K562 (cell line): ENCODE measurements around the gene SYNGR1. TPM values are rescaled to one million over a fixed set of nuclear protein-coding genes. Genes with fewer than 3 reads are reported as not detected.

Source experiments
- ATAC-seq: fragments of 200-7000 bp; cut with Tn5 transposase; 3 replicates; pipeline ENCODE4 v1.9.1; 2020; ENCODE audit warnings: moderate library complexity
- BruUV-seq: library from RNA; stranded (reverse); fragments of 400-500 nt; replicated peaks from 2 replicates; lab custom pipeline; 2021; lab: Mats Ljungman, UMichigan
- CTCF ChIA-PET: fragments of 300-600 bp; formaldehyde crosslinking; extraction: SDS; loops from one replicate; lab custom pipeline; 2021; ENCODE audit warnings: low intra/inter-chr PET ratio; lab: Yijun Ruan, JAX
- POLR2A ChIA-PET: fragments of 300-600, 350-650 bp; sonication (Branson Sonifier 250); formaldehyde crosslinking; extraction: SDS; loops from one replicate; lab custom pipeline; 2021; ENCODE audit warnings: antibody characterized with exemption, inconsistent platforms; lab: Yijun Ruan, JAX
- DNase-seq, 4 experiments: peaks; one replicate each; pipeline versions ENCODE4 v3.0.0 to v3.0.0-alpha.2; 2011 to 2018; ENCODE audit warnings: low spot score in 3 of 4, mixed read lengths in 3 of 4; ENCODE audit errors: extremely low read depth in 1 of 4
- FAIRE-seq: peaks from 2 replicates; lab custom pipeline; 2011; peaks lifted over from hg19 to GRCh38; lab: Jason Lieb, UNC
- H2AFZ ChIP-seq: 2 replicates; pipeline ENCODE4 v1.6.0; 2011; ENCODE audit warnings: low read depth, low read length, control low read depth, inconsistent platforms
- H3K27ac ChIP-seq: fragments of 200-600 bp; 3 replicates; pipeline ENCODE4 v1.8.0; 2011; ENCODE audit warnings: low read depth, mild to moderate bottlenecking, control low read depth, inconsistent platforms, low read length, moderate library complexity, mixed read lengths; ENCODE audit errors: extremely low read depth
- H3K27me3 ChIP-seq, 2 experiments: fragments of 300-600 bp in 1 of 2; 2 replicates in 1 of 2; 3 replicates in 1 of 2; pipeline versions ENCODE4 v1.6.0 to v1.8.0; 2011; ENCODE audit warnings: inconsistent platforms in 2 of 2, low read length in 2 of 2, mild to moderate bottlenecking in 1 of 2, mixed read lengths in 1 of 2, moderate library complexity in 1 of 2; ENCODE audit not compliant: control insufficient read depth in 2 of 2, insufficient read depth in 2 of 2
- H3K36me3 ChIP-seq: fragments of 300-600 bp; 3 replicates; pipeline ENCODE4 v1.8.0; 2011; ENCODE audit warnings: mild to moderate bottlenecking, low read length, inconsistent platforms; ENCODE audit not compliant: control insufficient read depth, insufficient read depth
- H3K4me1 ChIP-seq, 2 experiments: fragments of 200-600 bp in 1 of 2; replicated peaks in 1 of 2; 2 replicates in 1 of 2; 3 replicates in 1 of 2; pipeline versions ENCODE4 v1.5.1 to v1.8.0; 2011; ENCODE audit warnings: inconsistent platforms in 2 of 2, low read length in 2 of 2, mild to moderate bottlenecking in 1 of 2, mixed read lengths in 1 of 2, moderate library complexity in 1 of 2; ENCODE audit not compliant: control insufficient read depth in 2 of 2, insufficient read depth in 2 of 2
- H3K4me2 ChIP-seq: 2 replicates; pipeline ENCODE4 v1.6.1; 2011; ENCODE audit warnings: low read length, control low read depth, inconsistent platforms, mixed read lengths; ENCODE audit not compliant: insufficient read depth
- H3K4me3 ChIP-seq: fragments of 200-600 bp; sonication (generic), shearing (Covaris generic); 2 replicates; pipeline ENCODE4 v1.5.1; 2016; ENCODE audit warnings: control low read depth, inconsistent platforms
- H3K79me2 ChIP-seq: fragments of 200-600 bp; 3 replicates; pipeline ENCODE4 v1.8.0; 2011; ENCODE audit warnings: low read length, inconsistent platforms; ENCODE audit not compliant: control insufficient read depth, insufficient read depth
- H3K9ac ChIP-seq, 2 experiments: 2 replicates each; pipeline versions ENCODE4 v1.6.0 to v1.6.1; 2011; ENCODE audit warnings: low read depth in 2 of 2, low read length in 2 of 2, control low read depth in 1 of 2, inconsistent platforms in 1 of 2, mild to moderate bottlenecking in 1 of 2, mixed read lengths in 1 of 2; ENCODE audit not compliant: insufficient read depth in 1 of 2
- H3K9me1 ChIP-seq: one replicate; pipeline ENCODE4 v1.6.0; 2011; ENCODE audit warnings: inconsistent platforms, mild to moderate bottlenecking, low read length, moderate library complexity; ENCODE audit not compliant: control insufficient read depth, insufficient read depth
- H3K9me3 ChIP-seq: replicated peaks from 2 replicates; pipeline ENCODE4 v1.5.1; 2011; ENCODE audit warnings: low read depth, low read length, inconsistent platforms; ENCODE audit not compliant: control insufficient read depth, insufficient read depth
- H4K20me1 ChIP-seq: replicated peaks from 2 replicates; pipeline ENCODE4 v1.6.1; 2011; ENCODE audit warnings: low read length, inconsistent platforms, mixed read lengths; ENCODE audit not compliant: control insufficient read depth, insufficient read depth
- CTCF ChIP-seq, 3 experiments: IDR thresholded peaks in 2 of 3; conservative IDR thresholded peaks in 1 of 3; 2 replicates each; pipeline ENCODE4 v1.5.1; 2011 to 2012; ENCODE audit warnings: low read length in 3 of 3, mild to moderate bottlenecking in 3 of 3, control low read depth in 2 of 3, improper control_type of control experiment in 1 of 3, inconsistent platforms in 1 of 3, low read depth in 1 of 3, mixed read lengths in 1 of 3, moderate library complexity in 1 of 3; ENCODE audit not compliant: insufficient read depth in 2 of 3
- KLF16 ChIP-seq: IDR thresholded peaks from 2 replicates; pipeline ENCODE4 v1.6.1; 2016; ENCODE audit warnings: antibody characterized with exemption
- NFIC ChIP-seq: fragments of 450-650 bp; IDR thresholded peaks from 2 replicates; pipeline ENCODE4 v1.6.1; 2017; ENCODE audit warnings: mild to moderate bottlenecking, inconsistent platforms
- RAD21 ChIP-seq, 2 experiments: fragments of 250-450 bp in 1 of 2; fragments of 450-650 bp in 1 of 2; sonication (Bioruptor Pico) in 1 of 2; formaldehyde crosslinking in 1 of 2; IDR thresholded peaks in 1 of 2; conservative IDR thresholded peaks in 1 of 2; 2 replicates each; pipeline versions ENCODE4 v1.4.0 to v1.8.0; 2020 to 2022; ENCODE audit warnings: mild to moderate bottlenecking in 2 of 2, moderate library complexity in 1 of 2
- TCFL5 ChIP-seq: fragments of 250-450 bp; sonication (Bioruptor Pico); conservative IDR thresholded peaks from 2 replicates; pipeline ENCODE4 v1.6.1; 2021; ENCODE audit warnings: mild to moderate bottlenecking, moderate library complexity, matching md5 sums
- ZFP36 ChIP-seq: fragments of 150-350 bp; IDR thresholded peaks from 2 replicates; pipeline ENCODE4 v1.6.1; 2018; ENCODE audit warnings: low read length, low read depth; ENCODE audit not compliant: partially characterized antibody
- WGBS: fragments of 100-300 bp; shearing (Covaris generic); methylation state at CpG from one replicate; pipeline ENCODE4 v1.1.6; 2016; ENCODE audit warnings: low coverage, mixed read lengths; ENCODE audit not compliant: insufficient coverage; ENCODE audit errors: missing lambda C conversion rate; 5-methylcytosine and 5-hydroxymethylcytosine counted together
- in situ Hi-C: fragments of 300-500 bp; cut with MboI; formaldehyde crosslinking; loops from 4 replicates; pipeline ENCODE4 v1.15.0; 2018; ENCODE audit warnings: inconsistent platforms, mixed read lengths
- intact Hi-C: fragments of 100-400 bp; cut with micrococcal nuclease; formaldehyde crosslinking; loops from 2 replicates; pipeline ENCODE4 v1.14.2; 2022
- polyA plus RNA-seq, 8 experiments: library from polyadenylated mRNA; depleted of rRNA in 4 of 8; stranded (reverse) in 5 of 8; unstranded in 3 of 8; fragments of >200 nt; fragmentation: Nextera tagmentation in 2 of 8; fragmentation: Illumina TruSeq in 1 of 8; extraction: Ambion mirVana in 2 of 8; extraction: Trizol in 1 of 8; gene quantifications; 2 replicates each; pipeline versions ENCODE4 v1.2.1 to v1.2.3, GENCODE V29; 2011 to 2014; ENCODE audit warnings: inconsistent platforms in 1 of 8, missing spikeins in 1 of 8
- total RNA-seq, 7 experiments: library from RNA; depleted of rRNA in 6 of 7; stranded (reverse); fragments of >200 nt in 6 of 7; fragmentation: Illumina TruSeq in 2 of 7; extraction: Trizol in 2 of 7; gene quantifications; 2 replicates each; pipeline versions ENCODE4 v1.2.1 to v1.2.3, GENCODE V29; 2011 to 2021; ENCODE audit warnings: low replicate concordance in 1 of 7

Gene SYNGR1
- total and polyA plus RNA-seq, 9 of the 15 experiments (the other 6 are each of a cell fraction or from before 2014, with no cell fraction given): 1.8 to 15.9 (median 5.5) TPM

- H3K27ac ChIP-seq: peak overlapping the region; percentile 44; the same call in 1 of the 3 replicates
- no peak overlapping the region for H3K4me3 ChIP-seq
- CTCF ChIA-PET: no interaction called here
- no peaks in the 10 kb centered on the region for H3K9me1 ChIP-seq
- H3K79me2 ChIP-seq: peaks cover 22% of the 10 kb centered on the region
- in situ Hi-C loops: no loop called here
- H4K20me1 ChIP-seq: no peaks in the 10 kb centered on the region
- no TSS peak for BruUV-seq
- H2AFZ ChIP-seq: peak overlapping the region; percentile 80
- H3K4me1 ChIP-seq: peaks cover 9 to 27% of the 10 kb centered on the region in 2 experiments; a peak in 4 of 5 replicates
- no peaks in the 10 kb centered on the region for H3K27me3 ChIP-seq
- DNase-seq (peak in 1 of 4 experiments; percentile 12), ATAC-seq (no peak), FAIRE-seq (no peak)
- H3K4me2 ChIP-seq: peak overlapping the region; percentile 25; the same call in 1 of the 2 replicates
- H3K9me3 ChIP-seq: no peaks in the 10 kb centered on the region
- TF ChIP-seq RAD21 (CRISPR knock-in tag; conservative IDR thresholded peaks at IDR 0.05 in 1 of 2, IDR thresholded peaks at IDR 0.05 in 1 of 2) (no peak), ZFP36 (peak; percentile 71), KLF16 (no peak), NFIC (0 out of 2 replicates have a peak, but pooled peaks have one; percentile 10)
- H3K36me3 ChIP-seq: peaks cover 7% of the 10 kb centered on the region; the same call in 2 of the 3 replicates
- no CpG with 5 or more reads among the region's 3 CpGs for WGBS
- peak overlapping the region; percentile 14 to 36; a peak in 1 of 4 replicates for H3K9ac ChIP-seq
- POLR2A ChIA-PET: no interaction called here
- intact Hi-C loops: no loop called here
Observed at GRCh38 chr22:39396797-39397195, 47.0 kb downstream of the SYNGR1 start.

GRCh38 chr22:39401301-39401631 is 51.5 kb downstream of the SYNGR1 start:
- intact Hi-C loops (no loop called here), in situ Hi-C loops (no loop called here)
- 74% methylated on average over 4 of the region's 4 CpGs for WGBS

More at GRCh38 chr22:39401301-39401631, 51.5 kb downstream of the SYNGR1 start:
- Histone ChIP-seq H3K27ac (no peak overlapping the region), H3K9ac (peak overlapping the region in 1 of 2 experiments; percentile 45; a peak in 1 of 4 replicates), H3K9me1 (no peaks in the 10 kb centered on the region), H3K36me3 (peaks cover 24% of the 10 kb centered on the region; the same call in 2 of the 3 replicates), H3K4me1 (peaks cover 7 to 24% of the 10 kb centered on the region in 2 experiments; a peak in 4 of 5 replicates), H3K27me3 (no peaks in the 10 kb centered on the region), H2AFZ (no peak overlapping the region), H3K79me2 (peaks cover 23% of the 10 kb centered on the region), H3K4me3 (no peak overlapping the region), H3K4me2 (no peak overlapping the region), H3K9me3 (no peaks in the 10 kb centered on the region), H4K20me1 (no peaks in the 10 kb centered on the region)
- ChIA-PET CTCF (no interaction called here), POLR2A (interaction anchor here (0.6 kb wide), 2 partner anchors 13 to 70 kb away, joined by 3 read pairs; no protein-coding TSS in a partner anchor)
- no peak for ATAC-seq
- BruUV-seq: no TSS peak
- FAIRE-seq: no peak
- TF ChIP-seq CTCF (IDR thresholded peaks at IDR 0.05 in 2 of 3, conservative IDR thresholded peaks at IDR 0.05 in 1 of 3; ENCODE audit: insufficient read depth in 2 of 3, low read depth in 1 of 3, low read length in 3 of 3) (no peak), TCFL5 (CRISPR knock-in tag) (no peak)
- no peak for DNase-seq
